ENCODE data around the gene PTPRD.

PTPRD gene

DNA sequence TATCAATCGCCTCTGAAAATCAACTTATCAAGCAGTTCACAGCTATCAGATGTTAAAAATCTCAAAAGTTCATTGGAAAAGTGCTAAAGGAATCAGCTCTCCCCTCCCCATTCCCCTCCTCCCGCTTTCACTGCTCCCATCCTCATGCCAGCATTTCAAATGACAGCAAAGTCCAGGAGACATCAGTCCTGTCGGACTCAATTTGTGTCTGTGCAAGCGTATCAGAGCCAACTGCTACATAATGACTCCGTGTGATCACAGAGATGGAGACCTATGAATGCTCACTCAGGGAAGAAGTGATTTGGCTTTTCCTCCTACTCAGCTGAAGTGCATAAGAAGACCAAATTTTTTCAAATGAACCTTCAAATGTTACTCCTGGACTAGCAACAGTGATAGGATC, 1876.0 kb downstream of the PTPRD start:
- no peak for FAIRE-seq
- no peak for DNase-seq (ENCODE audit: low spot score)

DNA sequence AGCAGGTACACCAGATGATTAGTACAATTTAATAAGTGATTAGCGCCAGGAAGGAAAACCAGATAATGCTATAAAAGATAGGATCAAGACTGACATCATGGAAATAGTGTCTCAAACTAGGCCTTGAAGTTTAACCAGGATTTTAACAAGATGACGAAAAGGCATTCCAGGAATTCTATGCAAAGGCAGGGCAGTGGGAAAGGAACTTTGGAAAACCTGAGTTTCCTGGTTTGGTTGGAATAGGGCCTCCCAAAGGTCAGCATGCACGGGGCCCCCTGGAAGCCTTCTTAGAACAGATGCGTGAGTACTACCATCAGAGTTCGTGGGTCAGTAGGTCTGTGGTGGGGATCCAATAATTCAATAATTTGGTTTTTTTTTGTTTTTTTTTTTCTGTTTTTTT, 1878.0 kb downstream of the PTPRD start:
- DNase-seq (ENCODE audit: low spot score) = peak; percentile 77
- FAIRE-seq = peak; percentile 85

DNA sequence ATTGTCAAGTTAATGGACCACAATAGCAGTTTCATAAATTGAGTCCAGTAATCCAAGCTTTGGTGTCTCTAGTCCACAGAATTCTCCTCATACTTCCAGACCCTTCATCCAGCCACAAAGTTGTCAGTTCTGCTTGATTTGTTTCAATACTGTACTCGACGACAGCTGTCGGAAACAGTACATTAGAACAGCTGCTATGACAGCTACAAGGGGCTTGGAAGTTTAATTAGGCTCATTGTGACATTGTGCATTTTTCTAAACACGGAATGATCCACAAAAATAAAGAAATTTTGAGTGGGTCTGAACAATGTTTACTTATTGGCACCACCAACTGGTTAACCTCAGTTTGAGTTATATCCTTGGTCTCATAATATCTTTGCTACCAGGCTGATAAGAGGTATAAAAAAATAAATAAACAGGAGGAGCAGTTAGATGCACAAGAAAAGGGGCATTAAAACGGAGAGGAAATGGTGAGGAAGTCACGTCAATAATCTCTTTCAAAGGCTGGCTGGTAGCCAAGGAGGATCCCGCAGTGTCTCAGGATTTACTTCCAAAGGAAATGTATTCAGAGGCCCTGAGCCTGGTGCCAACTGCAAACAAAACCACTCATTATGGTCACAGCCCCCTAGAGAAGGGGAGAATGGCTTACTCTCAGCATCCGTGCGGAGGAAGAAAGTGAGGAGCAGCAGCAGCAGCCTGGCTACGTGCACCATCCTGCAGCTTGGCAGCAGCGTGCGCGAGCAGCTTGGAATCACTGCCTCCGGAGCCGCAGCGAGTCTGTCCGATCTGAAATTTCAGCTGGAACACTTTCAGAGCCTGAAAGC, 1879.5 kb downstream of the PTPRD start:
- FAIRE-seq (no peak), DNase-seq (ENCODE audit: low spot score) (peak; percentile 22)

- DNase-seq (ENCODE audit: low spot score) (peak; percentile 46), FAIRE-seq (peak; percentile 33)
Measured at GRCh38 chr9:8732367-8733075, 1880.3 kb downstream of the PTPRD start.

- FAIRE-seq (peak; percentile 88), DNase-seq (ENCODE audit: low spot score) (peak; percentile 54)
Measured at GRCh38 chr9:8730618-8731017, 1882.2 kb downstream of the PTPRD start.

- DNase-seq (ENCODE audit: low spot score) = no peak
- FAIRE-seq = no peak
Measured at GRCh38 chr9:8728910-8729309, 1883.9 kb downstream of the PTPRD start.

- FAIRE-seq (no peak), DNase-seq (ENCODE audit: low spot score) (no peak)
Measured at GRCh38 chr9:8727191-8727590, 1885.6 kb downstream of the PTPRD start.

GRCh38 chr9:8726692-8727091, 1886.1 kb downstream of the PTPRD start:
- no peak for FAIRE-seq
- no peak for DNase-seq (ENCODE audit: low spot score)

DNA sequence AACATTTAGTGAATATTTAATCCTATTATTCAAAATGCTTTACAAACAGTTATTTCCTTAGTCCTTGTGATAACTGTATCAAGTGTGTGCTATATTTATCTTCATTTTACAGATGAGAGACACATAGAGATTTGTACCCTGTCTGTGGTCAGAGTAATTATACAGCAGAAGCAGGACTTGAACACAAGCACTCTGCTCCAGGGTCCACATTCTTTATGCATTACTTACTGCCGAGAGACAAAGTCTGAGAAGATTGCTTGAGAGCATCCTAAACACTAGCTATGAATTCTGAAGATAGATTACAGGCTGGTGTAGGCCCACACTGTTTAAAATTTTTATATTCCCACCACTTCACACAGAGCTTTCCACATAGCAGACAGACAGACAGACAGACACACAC, 1887.2 kb downstream of the PTPRD start:
- DNase-seq (ENCODE audit: low spot score) (peak; percentile 25), FAIRE-seq (no peak)

DNA sequence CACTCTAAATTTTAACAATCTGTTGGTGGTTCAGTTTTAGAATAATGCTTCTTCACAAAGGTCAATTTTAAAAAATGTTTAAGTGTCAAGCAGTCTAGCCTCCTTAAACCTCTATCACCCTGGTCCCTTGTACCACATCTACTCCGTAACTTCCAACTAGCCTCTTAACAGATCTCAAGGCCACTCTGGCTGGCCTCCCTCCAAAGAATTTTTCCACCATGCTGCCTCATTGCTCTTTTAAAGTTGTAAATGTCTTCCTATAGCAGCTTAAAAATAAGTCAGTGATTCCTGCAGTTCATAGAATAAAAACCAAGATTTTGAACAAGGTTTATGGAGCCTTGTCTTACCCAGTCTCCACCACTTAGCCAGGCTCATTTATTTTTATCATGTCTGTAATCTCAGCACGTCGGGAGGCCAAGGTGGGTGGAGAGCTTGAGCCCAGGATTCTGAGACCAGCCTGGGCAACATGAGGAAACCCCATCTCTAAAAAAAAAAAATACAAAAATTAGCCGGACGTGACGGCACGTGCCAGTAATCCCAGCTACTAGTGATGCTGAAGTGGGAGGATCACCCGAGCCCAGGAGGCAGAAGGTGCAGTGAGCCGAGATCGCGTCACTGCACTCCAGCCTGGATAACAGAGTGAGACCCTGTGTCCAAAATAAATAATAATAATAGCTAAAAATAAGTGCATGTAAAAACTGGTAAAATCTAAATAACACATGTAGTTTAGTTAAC, 1888.4 kb downstream of the PTPRD start:
- no peak for DNase-seq (ENCODE audit: low spot score)
- FAIRE-seq = no peak

- FAIRE-seq (no peak), DNase-seq (ENCODE audit: low spot score) (no peak)
Measured at GRCh38 chr9:8723195-8723594, 1889.6 kb downstream of the PTPRD start.

DNA sequence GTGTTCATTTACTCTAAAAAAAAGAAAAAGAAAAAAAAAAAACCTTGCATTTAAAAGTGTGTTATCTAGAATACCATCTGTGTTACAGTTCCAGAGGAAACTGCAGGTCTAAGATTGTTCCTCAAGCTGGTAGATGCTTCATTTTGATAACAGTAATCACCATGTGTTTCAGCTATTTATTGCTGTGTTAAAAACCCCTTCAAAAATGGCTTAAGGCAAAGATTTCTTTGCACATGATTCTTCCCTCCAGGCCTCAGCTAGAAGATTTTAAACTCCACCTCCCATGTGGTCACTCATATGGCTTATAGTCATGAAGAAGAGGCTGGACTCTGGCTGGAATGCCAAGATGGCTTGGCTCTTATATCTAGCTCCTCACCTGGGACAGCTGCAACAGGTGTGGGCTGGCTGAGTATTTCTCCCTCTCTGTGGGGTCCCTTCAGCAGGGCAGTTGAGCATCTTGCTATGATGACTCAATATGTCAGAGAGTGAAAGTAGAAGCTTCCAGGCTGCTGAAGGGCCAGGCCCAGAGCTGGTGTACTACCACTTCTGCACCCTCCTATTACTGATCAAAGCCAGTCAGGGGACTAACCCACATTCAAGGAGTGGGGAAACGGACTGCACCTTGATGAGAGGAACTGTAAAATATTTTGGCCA, 1892.8 kb downstream of the PTPRD start:
- no peak for DNase-seq (ENCODE audit: low spot score)
- FAIRE-seq = no peak

GRCh38 chr9:8718121-8718725, 1894.6 kb downstream of the PTPRD start:
- DNase-seq (ENCODE audit: low spot score) (peak; percentile 29), FAIRE-seq (peak; percentile 87)

DNA sequence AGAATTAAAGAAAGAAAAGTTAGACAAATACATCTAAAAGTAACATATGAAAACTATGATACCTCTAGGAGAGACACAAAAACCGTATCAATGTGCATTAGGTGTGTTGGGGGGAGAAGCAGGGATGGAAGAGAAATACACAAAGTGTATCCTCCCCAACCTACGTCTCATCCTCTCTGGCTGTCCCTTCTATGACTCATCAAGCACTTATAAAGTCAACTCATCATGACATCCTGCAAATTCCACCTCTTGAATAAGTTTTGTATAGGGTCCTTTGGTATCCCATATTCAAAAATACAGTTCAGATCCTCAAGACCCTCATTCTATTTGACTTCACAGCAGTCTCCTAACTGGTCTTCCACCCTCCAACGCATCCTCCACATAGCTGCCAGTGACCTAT, 1895.7 kb downstream of the PTPRD start:
- DNase-seq (ENCODE audit: low spot score) (peak; percentile 42), FAIRE-seq (no peak)

- DNase-seq (ENCODE audit: low spot score) = no peak
- FAIRE-seq = no peak
Measured at GRCh38 chr9:8715788-8716187, 1897.0 kb downstream of the PTPRD start.

DNA sequence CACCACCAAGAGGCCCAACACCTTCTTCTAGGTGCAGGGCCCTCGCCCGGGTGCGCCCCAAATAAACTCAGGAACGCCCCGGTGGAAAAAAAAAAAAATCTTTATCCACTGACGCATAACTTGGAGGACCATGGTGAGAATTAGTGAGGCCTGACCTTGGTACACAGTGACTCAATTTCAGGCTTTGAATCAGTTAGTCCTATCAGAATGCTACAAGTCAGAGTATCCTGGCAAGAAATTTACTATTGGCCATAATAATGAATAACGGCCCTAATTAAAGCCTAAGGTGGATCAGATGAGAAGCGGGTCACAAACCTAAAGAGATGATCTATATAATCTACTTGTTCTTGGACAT, 1899.0 kb downstream of the PTPRD start:
- no peak for DNase-seq (ENCODE audit: low spot score)
- no peak for FAIRE-seq

DNA sequence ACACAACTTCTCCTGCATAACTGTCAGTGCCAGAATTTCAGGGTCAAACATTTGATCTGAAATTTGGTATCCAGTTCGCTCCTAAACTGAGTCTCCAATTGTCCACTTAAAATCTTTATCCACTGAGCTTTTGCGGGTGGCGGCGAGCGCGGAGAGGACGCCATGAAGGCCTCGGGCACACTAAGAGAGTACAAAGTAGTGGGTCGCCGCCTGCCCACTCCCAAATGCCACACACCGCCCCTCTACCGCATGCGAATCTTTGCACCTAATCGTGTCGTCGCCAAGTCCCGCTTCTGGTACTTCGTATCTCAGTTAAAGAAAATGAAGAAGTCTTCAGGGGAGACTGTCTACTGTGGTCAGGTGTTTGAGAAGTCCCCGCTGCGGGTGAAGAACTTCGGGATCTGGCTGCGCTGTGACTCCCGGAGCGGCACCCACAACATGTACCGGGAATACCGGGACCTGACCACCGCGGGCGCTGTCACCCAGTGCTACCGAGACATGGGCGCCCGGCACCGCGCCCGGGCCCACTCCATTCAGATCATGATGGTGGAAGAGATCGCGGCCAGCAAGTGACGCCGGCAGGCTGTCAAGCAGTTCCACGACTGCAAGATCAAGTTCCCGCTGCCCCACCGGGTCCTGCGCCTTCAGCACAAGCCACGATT, 1899.5 kb downstream of the PTPRD start:
- no peak for DNase-seq (ENCODE audit: low spot score)
- no peak for FAIRE-seq

DNA sequence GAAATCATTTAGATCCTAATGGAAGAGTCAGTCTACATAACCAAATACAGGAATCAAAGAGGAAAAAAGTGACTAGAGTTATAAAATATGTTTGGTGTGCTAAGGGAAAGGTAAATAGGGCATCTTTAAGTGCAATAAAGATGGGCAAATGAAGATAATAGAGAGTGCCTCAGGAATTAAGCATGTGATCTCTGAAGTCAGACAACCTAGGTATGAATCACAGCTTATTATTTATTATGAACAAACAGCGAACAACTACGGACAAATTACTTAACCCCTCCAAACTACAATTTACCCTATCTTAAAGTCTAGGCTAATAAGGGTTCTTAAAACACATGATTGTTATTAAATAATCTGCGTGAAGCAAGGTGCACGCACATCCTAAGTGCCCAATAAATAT, 1903.1 kb downstream of the PTPRD start:
- FAIRE-seq (no peak), DNase-seq (ENCODE audit: low spot score) (no peak)

DNA sequence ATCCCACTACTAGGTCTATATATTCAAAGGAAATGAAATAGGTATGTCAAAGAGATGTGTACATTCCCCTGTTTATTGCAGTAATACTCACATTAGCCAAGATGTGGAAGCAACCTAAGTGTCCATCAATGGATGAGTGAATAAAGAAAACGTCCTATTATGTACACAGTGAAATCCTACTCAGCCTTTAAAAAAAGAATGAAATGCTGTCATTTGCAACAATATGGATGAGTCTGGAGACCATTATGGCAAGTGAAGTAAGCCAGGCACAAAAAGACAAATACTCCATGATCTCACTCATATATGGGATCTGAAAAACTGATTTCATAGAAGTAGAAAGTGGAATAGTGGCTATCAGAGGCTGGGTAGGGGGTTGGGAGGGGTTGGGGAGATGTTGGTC, 1904.1 kb downstream of the PTPRD start:
- DNase-seq (ENCODE audit: low spot score) (no peak), FAIRE-seq (no peak)

- FAIRE-seq (no peak), DNase-seq (ENCODE audit: low spot score) (no peak)
Measured at GRCh38 chr9:8706998-8707397, 1905.8 kb downstream of the PTPRD start.

- no peak for FAIRE-seq
- DNase-seq (ENCODE audit: low spot score) = no peak
Measured at GRCh38 chr9:8706531-8706930, 1906.3 kb downstream of the PTPRD start.
